Frontal cortex (tissue), 4 donors: ENCODE results near the gene DENND1A. TPM values are rescaled to one million over a fixed set of nuclear protein-coding genes. Genes with fewer than 3 reads are reported as not detected.
"Not testable (repeated sequence)": the region's sequence is repeated elsewhere in the genome, so short reads cannot be mapped to it uniquely, and the experiment has no call there.

ENCODE experiments used
- DNase-seq, 2 donors: peaks; one replicate each; pipeline ENCODE4 v3.0.0; 2012; ENCODE audit warnings: low spot score in 2 of 2
- FAIRE-seq: peaks from 2 replicates; lab custom pipeline; 2012; peaks lifted over from hg19 to GRCh38; lab: Jason Lieb, UNC
- total RNA-seq: library from RNA; depleted of rRNA; stranded (reverse); fragments of >200 nt; gene quantifications from one replicate; pipeline ENCODE4 v1.2.3, GENCODE V29; 2014
- donor health status: control.
- donor health status: control.
- donor health status: control.

Gene DENND1A
- total RNA-seq, 1 donor from 2014 or later: 17.9 TPM

GRCh38 chr9:123746765-123747164, 183.2 kb downstream of the DENND1A start:
- FAIRE-seq: no peak
- DNase-seq: no peak

- no peak for DNase-seq
- FAIRE-seq: no peak
Observed at GRCh38 chr9:123745933-123746332, 184.0 kb downstream of the DENND1A start.

GRCh38 chr9:123745451-123745850, 184.5 kb downstream of the DENND1A start:
- no peak for FAIRE-seq
- DNase-seq: no peak

GRCh38 chr9:123743737-123744136, 186.2 kb downstream of the DENND1A start:
- DNase-seq (no peak), FAIRE-seq (no peak)

- no peak for FAIRE-seq
- peak in 1 of 2 donors; percentile 19 for DNase-seq
Observed at GRCh38 chr9:123742009-123742767, 187.7 kb downstream of the DENND1A start.

GRCh38 chr9:123741214-123741613, 188.7 kb downstream of the DENND1A start:
- FAIRE-seq: no peak
- no peak for DNase-seq

- FAIRE-seq (no peak), DNase-seq (no peak)
Observed at GRCh38 chr9:123739902-123740301, 190.0 kb downstream of the DENND1A start.

GRCh38 chr9:123739387-123739786, 190.5 kb downstream of the DENND1A start:
- FAIRE-seq (no peak), DNase-seq (no peak)

GRCh38 chr9:123738648-123739047, 191.3 kb downstream of the DENND1A start:
- DNase-seq (no peak), FAIRE-seq (no peak)

GRCh38 chr9:123735376-123735775, 194.6 kb downstream of the DENND1A start:
- DNase-seq (no peak), FAIRE-seq (no peak)

- not testable (repeated sequence) for FAIRE-seq, DNase-seq
Observed at GRCh38 chr9:123728571-123728970, 201.4 kb downstream of the DENND1A start.

GRCh38 chr9:123727332-123727731, 202.6 kb downstream of the DENND1A start:
- no peak for FAIRE-seq

GRCh38 chr9:123725389-123725788, 204.5 kb downstream of the DENND1A start:
- FAIRE-seq: no peak

More at GRCh38 chr9:123727332-123727731, 202.6 kb downstream of the DENND1A start:
- no peak for DNase-seq

GRCh38 chr9:123724211-123724796, 205.6 kb downstream of the DENND1A start:
- DNase-seq (peak in 1 of 2 donors; percentile 28), FAIRE-seq (no peak)

More at GRCh38 chr9:123725389-123725788, 204.5 kb downstream of the DENND1A start:
- DNase-seq: peak in 1 of 2 donors; percentile 20

- DNase-seq: no peak
- no peak for FAIRE-seq
Observed at GRCh38 chr9:123723135-123723875, 206.6 kb downstream of the DENND1A start.

GRCh38 chr9:123722378-123722777, 207.5 kb downstream of the DENND1A start:
- no peak for FAIRE-seq
- DNase-seq: no peak

- DNase-seq (no peak), FAIRE-seq (no peak)
Observed at GRCh38 chr9:123718188-123718587, 211.7 kb downstream of the DENND1A start.

- DNase-seq: no peak
- no peak for FAIRE-seq
Observed at GRCh38 chr9:123717581-123718175, 212.2 kb downstream of the DENND1A start.

- FAIRE-seq (no peak), DNase-seq (no peak)
Observed at GRCh38 chr9:123716339-123716945, 213.5 kb downstream of the DENND1A start.

GRCh38 chr9:123715258-123715657, 214.7 kb downstream of the DENND1A start:
- DNase-seq: no peak
- no peak for FAIRE-seq
